Dermis blood vessel endothelial cell (primary cell): ENCODE data around the gene SACM1L. TPM values are rescaled to one million over a fixed set of nuclear protein-coding genes. Genes with fewer than 3 reads are reported as not detected.
A peak's percentile ranks its signal among the peaks of the same experiment; 100 is the strongest.
"Not testable (repeated sequence)": the region's sequence is repeated elsewhere in the genome, so short reads cannot be mapped to it uniquely, and the experiment has no call there.

ENCODE experiments used
- DNase-seq: peaks from one replicate; pipeline ENCODE4 v3.0.0; 2010
- total RNA-seq: library from RNA; depleted of rRNA; stranded (reverse); fragments of >200 nt; gene quantifications from 2 replicates; pipeline ENCODE4 v1.2.3, GENCODE V29; 2014

SACM1L gene
- total RNA-seq, 1 donor from 2014 or later, result 48.5 TPM

GRCh38 chr3:45695166-45695565, 6.0 kb downstream of the SACM1L start:
- not testable (repeated sequence) for DNase-seq

- DNase-seq, result no peak
These were observed 11.4 kb downstream of the SACM1L start for GRCh38 chr3:45700570-45701073.

- no peak for DNase-seq
These were observed 12.1 kb downstream of the SACM1L start for GRCh38 chr3:45701172-45701867.

GRCh38 chr3:45704301-45704943, 15.2 kb downstream of the SACM1L start:
- DNase-seq, result no peak

GRCh38 chr3:45705839-45706808, 16.9 kb downstream of the SACM1L start:
- DNase-seq, result no peak

- no peak for DNase-seq
These were observed 22.7 kb downstream of the SACM1L start for GRCh38 chr3:45711931-45712330.

- no peak for DNase-seq
These were observed 23.4 kb downstream of the SACM1L start for GRCh38 chr3:45712434-45713110.

- DNase-seq, result no peak
These were observed 26.7 kb downstream of the SACM1L start for GRCh38 chr3:45715945-45716344.

GRCh38 chr3:45716790-45717336, 27.7 kb downstream of the SACM1L start:
- no peak for DNase-seq

GRCh38 chr3:45719655-45720487, 30.7 kb downstream of the SACM1L start:
- no peak for DNase-seq

GRCh38 chr3:45724911-45725310, 35.7 kb downstream of the SACM1L start:
- no peak for DNase-seq

- no peak for DNase-seq
These were observed 40.4 kb downstream of the SACM1L start for GRCh38 chr3:45729614-45730013.

GRCh38 chr3:45730409-45731154, 41.4 kb downstream of the SACM1L start:
- no peak for DNase-seq

GRCh38 chr3:45736707-45737106, 47.5 kb downstream of the SACM1L start:
- no peak for DNase-seq

- no peak for DNase-seq
These were observed 48.0 kb downstream of the SACM1L start for GRCh38 chr3:45737234-45737633.

- DNase-seq, result no peak
These were observed 50.8 kb downstream of the SACM1L start for GRCh38 chr3:45739991-45740390.

GRCh38 chr3:45741247-45741646, 52.1 kb downstream of the SACM1L start:
- no peak for DNase-seq

- peak; percentile 8 for DNase-seq
These were observed 52.7 kb downstream of the SACM1L start for GRCh38 chr3:45741742-45742460.

- DNase-seq, result no peak
These were observed 53.4 kb downstream of the SACM1L start for GRCh38 chr3:45742461-45743089.
